ENCODE results near the gene NFIA. TPM values are rescaled to one million over a fixed set of nuclear protein-coding genes. Genes with fewer than 3 reads are reported as not detected.

Gene NFIA
- total and polyA plus RNA-seq, 8 donors, result 9.6 to 108 (median 37.2) TPM

GRCh38 chr1:61293986-61294504 is 211.7 kb downstream of the NFIA start:
- TF ChIP-seq POLR2A (IDR thresholded peaks at IDR 0.05) (no peak), CTCF (IDR thresholded peaks at IDR 0.05) (no peak), EP300 (IDR thresholded peaks at IDR 0.05) (no peak), POLR2AphosphoS5 (IDR thresholded peaks at IDR 0.05) (no peak)
- whole genome bisulfite sequencing, 5 donors, result 71 to 85% (median 81%) methylated on average over 2 of the region's 2 CpGs
- Histone ChIP-seq H3K36me3 (no peaks in the 10 kb centered on the region), H3K9me3 (no peaks in the 10 kb centered on the region), H3K27ac (no peak overlapping the region), H3K4me1 (peaks cover 8 to 55% (median 40%) of the 10 kb centered on the region in 4 donors), H3K4me3 (no peak overlapping the region), H3K27me3 (no peaks in the 10 kb centered on the region)
- DNase-seq, result no peak
- intact Hi-C loops (cut with DNase I; ENCODE audit: low total_unique reads), result no loop called here

DNA sequence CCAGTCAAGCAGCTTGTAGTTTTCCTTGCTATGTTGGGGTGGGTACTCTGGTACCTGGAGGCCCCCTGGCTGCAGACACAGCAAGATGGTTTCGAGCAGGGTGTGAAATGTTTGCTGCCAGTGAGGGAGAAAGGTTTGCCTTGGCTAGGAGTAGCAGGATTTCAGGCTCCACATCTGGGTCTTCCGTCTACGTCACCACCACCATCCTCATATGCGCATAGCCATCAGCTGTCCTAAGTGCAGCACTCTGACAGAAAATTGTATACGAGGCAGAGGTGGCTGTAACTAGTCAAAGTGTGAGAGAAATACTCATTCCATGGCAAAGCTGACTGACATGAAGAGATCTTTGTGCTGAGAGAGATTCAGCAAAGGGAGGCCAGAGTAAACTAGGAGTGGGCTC is 212.6 kb downstream of the NFIA start:
- H3K9me3 ChIP-seq, result no peaks in the 10 kb centered on the region
- H3K4me1 ChIP-seq, result peaks cover 12 to 64% (median 45%) of the 10 kb centered on the region in 4 donors
- no peak overlapping the region for H3K4me3 ChIP-seq
- H3K27me3 ChIP-seq, result no peaks in the 10 kb centered on the region
- intact Hi-C loops (cut with DNase I; ENCODE audit: low total_unique reads), result no loop called here
- DNase-seq, result no peak
- no peaks in the 10 kb centered on the region for H3K36me3 ChIP-seq
- TF ChIP-seq POLR2AphosphoS5 (IDR thresholded peaks at IDR 0.05) (no peak), EP300 (IDR thresholded peaks at IDR 0.05) (no peak), POLR2A (IDR thresholded peaks at IDR 0.05) (no peak), CTCF (IDR thresholded peaks at IDR 0.05) (no peak)
- H3K27ac ChIP-seq, result no peak overlapping the region
- WGBS, 5 donors, result 91 to 95% (median 92%) methylated on average over 5 of the region's 5 CpGs

GRCh38 chr1:61295818-61296537 is 213.6 kb downstream of the NFIA start:
- TF ChIP-seq POLR2A (IDR thresholded peaks at IDR 0.05) (no peak), EP300 (IDR thresholded peaks at IDR 0.05) (no peak), CTCF (IDR thresholded peaks at IDR 0.05) (no peak), POLR2AphosphoS5 (IDR thresholded peaks at IDR 0.05) (no peak)
- H3K4me1 ChIP-seq, result peaks cover 12 to 71% (median 52%) of the 10 kb centered on the region in 4 donors
- H3K4me3 ChIP-seq, result no peak overlapping the region
- DNase-seq, result no peak
- H3K9me3 ChIP-seq, result no peaks in the 10 kb centered on the region
- no peaks in the 10 kb centered on the region for H3K36me3 ChIP-seq
- no peaks in the 10 kb centered on the region for H3K27me3 ChIP-seq
- H3K27ac ChIP-seq, result no peak overlapping the region
- 31 to 52% (median 34%) methylated on average over 2 of the region's 2 CpGs for WGBS, 5 donors
- intact Hi-C loops (cut with DNase I; ENCODE audit: low total_unique reads), result no loop called here

DNA sequence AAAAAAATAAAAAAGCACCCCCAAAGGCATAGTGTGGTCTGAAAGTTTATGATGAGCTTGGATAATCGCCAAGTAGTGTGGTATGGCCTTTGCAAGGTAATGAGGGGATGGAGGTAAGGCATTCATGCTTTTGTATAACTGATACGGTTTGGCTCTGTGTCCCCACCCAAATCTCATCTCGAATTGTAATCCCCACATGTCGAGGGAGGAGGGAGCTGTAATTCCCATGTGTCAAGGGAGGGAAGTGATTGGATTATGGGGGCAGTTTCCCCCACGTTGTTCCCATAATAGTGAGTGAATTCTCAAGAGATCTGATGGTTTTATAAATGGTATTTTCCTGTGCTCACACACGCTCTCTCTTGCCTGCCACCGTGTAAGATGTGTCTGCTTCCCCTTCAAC is 215.5 kb downstream of the NFIA start:
- H3K27me3 ChIP-seq, result no peaks in the 10 kb centered on the region
- peak overlapping the region in 4 of 5 donors; percentile 18 to 82 (median 76) for H3K27ac ChIP-seq
- DNase-seq, result no peak
- H3K4me1 ChIP-seq, result peaks cover 21 to 88% (median 65%) of the 10 kb centered on the region in 4 donors
- 88 to 94% (median 92%) methylated on average over 7 of the region's 7 CpGs for WGBS, 5 donors
- no peaks in the 10 kb centered on the region for H3K9me3 ChIP-seq
- no peaks in the 10 kb centered on the region for H3K36me3 ChIP-seq
- intact Hi-C loops (cut with DNase I; ENCODE audit: low total_unique reads), result no loop called here
- H3K4me3 ChIP-seq, result no peak overlapping the region
- TF ChIP-seq POLR2A (IDR thresholded peaks at IDR 0.05), result no peak
- TF ChIP-seq EP300 (IDR thresholded peaks at IDR 0.05), result no peak
- TF ChIP-seq POLR2AphosphoS5 (IDR thresholded peaks at IDR 0.05), result no peak
- TF ChIP-seq CTCF (IDR thresholded peaks at IDR 0.05), result no peak
